ENCODE results near the gene HIF1A. TPM values are rescaled to one million over a fixed set of nuclear protein-coding genes. Genes with fewer than 3 reads are reported as not detected.
"Not testable (repeated sequence)": the region's sequence is repeated elsewhere in the genome, so short reads cannot be mapped to it uniquely, and the experiment has no call there.

HIF1A gene
- total and polyA plus RNA-seq, 2 donors from 2014 or later = 57.8 to 358 TPM

DNA sequence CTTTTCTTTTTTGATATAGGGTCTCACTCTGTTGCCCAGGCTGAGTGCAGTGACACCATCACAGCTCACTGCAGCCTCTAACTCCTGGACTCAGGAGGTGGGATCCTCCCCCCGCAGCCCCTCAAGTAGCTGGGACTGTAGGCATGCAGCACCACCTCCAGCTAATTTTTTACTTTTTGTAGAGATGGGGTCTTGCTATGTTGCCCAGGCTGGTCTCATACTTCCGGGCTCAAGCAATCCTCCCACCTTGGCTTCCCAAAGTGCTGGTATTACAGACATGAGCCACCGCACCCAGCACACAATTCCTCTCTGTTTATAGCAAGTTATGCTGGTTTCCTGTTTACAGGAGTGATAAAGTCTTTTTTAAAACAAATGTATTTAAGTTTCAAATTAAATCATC lies 39.5 kb upstream of the HIF1A start:
- Histone ChIP-seq H3K4me1 (ENCODE audit: control insufficient read depth in 2 of 3, insufficient read depth in 2 of 3, low read depth in 1 of 3, low read length in 3 of 3) (peaks cover 0 to 2% (median 0%) of the 10 kb centered on the region in 3 donors), H3K36me3 (ENCODE audit: control insufficient read depth in 2 of 3, insufficient read depth in 3 of 3, low read length in 3 of 3) (no peaks in the 10 kb centered on the region), H3K9ac (ENCODE audit: low read length in 3 of 3) (no peak overlapping the region), H3K9me3 (ENCODE audit: control insufficient read depth in 2 of 3, insufficient read depth in 1 of 3, low read length in 3 of 3) (no peaks in the 10 kb centered on the region), H3K27ac (ENCODE audit: low read depth in 2 of 2, low read length in 2 of 2) (no peak overlapping the region), H3K4me3 (ENCODE audit: low read length in 3 of 3) (no peak overlapping the region), H3K27me3 (ENCODE audit: control insufficient read depth, insufficient read depth, low read length) (no peaks in the 10 kb centered on the region)
- TF ChIP-seq, protein P1, sequence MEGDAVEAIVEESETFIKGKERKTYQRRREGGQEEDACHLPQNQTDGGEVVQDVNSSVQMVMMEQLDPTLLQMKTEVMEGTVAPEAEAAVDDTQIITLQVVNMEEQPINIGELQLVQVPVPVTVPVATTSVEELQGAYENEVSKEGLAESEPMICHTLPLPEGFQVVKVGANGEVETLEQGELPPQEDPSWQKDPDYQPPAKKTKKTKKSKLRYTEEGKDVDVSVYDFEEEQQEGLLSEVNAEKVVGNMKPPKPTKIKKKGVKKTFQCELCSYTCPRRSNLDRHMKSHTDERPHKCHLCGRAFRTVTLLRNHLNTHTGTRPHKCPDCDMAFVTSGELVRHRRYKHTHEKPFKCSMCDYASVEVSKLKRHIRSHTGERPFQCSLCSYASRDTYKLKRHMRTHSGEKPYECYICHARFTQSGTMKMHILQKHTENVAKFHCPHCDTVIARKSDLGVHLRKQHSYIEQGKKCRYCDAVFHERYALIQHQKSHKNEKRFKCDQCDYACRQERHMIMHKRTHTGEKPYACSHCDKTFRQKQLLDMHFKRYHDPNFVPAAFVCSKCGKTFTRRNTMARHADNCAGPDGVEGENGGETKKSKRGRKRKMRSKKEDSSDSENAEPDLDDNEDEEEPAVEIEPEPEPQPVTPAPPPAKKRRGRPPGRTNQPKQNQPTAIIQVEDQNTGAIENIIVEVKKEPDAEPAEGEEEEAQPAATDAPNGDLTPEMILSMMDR (IDR thresholded peaks at IDR 0.05; ENCODE audit: borderline replicate concordance, extremely low read depth, insufficient read depth) = no peak
- DNase-seq = no peak
- no peak for FAIRE-seq
- intact Hi-C loops (cut with DNase I) = no loop called here

DNA sequence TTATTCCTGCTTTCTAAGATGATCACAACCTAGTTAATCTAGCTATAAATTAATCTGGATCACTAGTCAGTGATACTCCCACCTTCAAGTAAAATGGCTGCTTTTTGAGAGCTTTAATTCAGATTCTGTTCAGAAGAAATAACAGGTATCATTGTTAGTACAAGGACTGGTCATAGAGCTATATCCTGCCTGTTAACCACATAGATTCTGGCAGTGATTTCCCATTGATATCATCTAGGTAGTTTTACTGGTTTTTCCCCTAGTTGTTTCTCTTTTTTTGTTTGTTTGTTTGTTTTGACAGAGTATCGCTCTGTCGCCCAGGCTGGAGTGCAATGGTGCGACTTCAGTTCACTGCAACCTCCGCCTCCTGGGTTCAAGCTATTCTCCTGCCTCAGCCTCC lies 39.0 kb upstream of the HIF1A start:
- Histone ChIP-seq H3K27me3 (ENCODE audit: control insufficient read depth, insufficient read depth, low read length) (no peaks in the 10 kb centered on the region), H3K4me1 (ENCODE audit: control insufficient read depth in 2 of 3, insufficient read depth in 2 of 3, low read depth in 1 of 3, low read length in 3 of 3) (peaks cover 0 to 2% (median 0%) of the 10 kb centered on the region in 3 donors), H3K4me3 (ENCODE audit: low read length in 3 of 3) (no peak overlapping the region), H3K9me3 (ENCODE audit: control insufficient read depth in 2 of 3, insufficient read depth in 1 of 3, low read length in 3 of 3) (no peaks in the 10 kb centered on the region), H3K9ac (ENCODE audit: low read length in 3 of 3) (no peak overlapping the region), H3K27ac (ENCODE audit: low read depth in 2 of 2, low read length in 2 of 2) (no peak overlapping the region), H3K36me3 (ENCODE audit: control insufficient read depth in 2 of 3, insufficient read depth in 3 of 3, low read length in 3 of 3) (no peaks in the 10 kb centered on the region)
- intact Hi-C loops (cut with DNase I) = no loop called here
- DNase-seq (no peak), FAIRE-seq (no peak)
- TF ChIP-seq, protein P1 (IDR thresholded peaks at IDR 0.05; ENCODE audit: borderline replicate concordance, extremely low read depth, insufficient read depth) = no peak

DNA sequence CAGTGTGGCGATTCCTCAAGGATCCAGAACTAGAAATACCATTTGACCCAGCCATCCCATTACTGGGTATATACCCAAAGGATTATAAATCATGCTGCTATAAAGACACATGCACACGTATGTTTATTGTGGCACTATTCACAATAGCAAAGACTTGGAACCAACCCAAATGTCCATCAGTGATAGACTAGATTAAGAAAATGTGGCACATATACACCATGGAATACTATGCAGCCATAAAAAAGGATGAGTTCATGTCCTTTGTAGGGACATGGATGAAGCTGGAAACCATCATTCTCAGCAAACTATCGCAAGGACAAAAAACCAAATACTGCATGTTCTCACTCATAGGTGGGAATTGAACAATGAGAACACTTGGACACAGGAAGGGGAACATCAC lies 37.2 kb upstream of the HIF1A start:
- H3K27me3 ChIP-seq (ENCODE audit: control insufficient read depth, insufficient read depth, low read length); H3K4me1 ChIP-seq (ENCODE audit: control insufficient read depth in 2 of 3, insufficient read depth in 2 of 3, low read depth in 1 of 3, low read length in 3 of 3); H3K27ac ChIP-seq (ENCODE audit: low read depth in 2 of 2, low read length in 2 of 2); H3K9ac ChIP-seq (ENCODE audit: low read length in 3 of 3); H3K9me3 ChIP-seq (ENCODE audit: control insufficient read depth in 2 of 3, insufficient read depth in 1 of 3, low read length in 3 of 3); intact Hi-C loops (cut with DNase I); FAIRE-seq; H3K36me3 ChIP-seq (ENCODE audit: control insufficient read depth in 2 of 3, insufficient read depth in 3 of 3, low read length in 3 of 3); H3K4me3 ChIP-seq (ENCODE audit: low read length in 3 of 3); DNase-seq: not testable (repeated sequence)

DNA sequence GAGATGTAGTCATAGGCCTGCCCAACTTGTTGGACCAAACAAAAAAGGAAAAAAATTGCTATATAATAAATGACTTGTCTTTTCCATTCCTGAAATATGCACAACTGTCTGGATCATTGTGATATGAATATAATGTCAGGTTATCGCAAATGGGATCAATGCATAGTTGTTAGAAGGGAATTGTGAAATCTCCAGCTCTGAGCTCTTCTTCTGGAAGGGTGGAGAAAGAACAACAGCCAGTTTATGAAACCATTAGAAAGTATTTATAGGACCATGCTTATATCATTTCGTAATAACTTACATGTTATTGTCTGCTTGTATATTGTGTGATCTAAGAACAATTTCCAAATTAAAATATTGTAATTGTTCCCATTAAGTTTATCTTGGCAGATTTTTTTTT lies 35.7 kb upstream of the HIF1A start:
- Histone ChIP-seq H3K9ac (ENCODE audit: low read length in 3 of 3) (no peak overlapping the region), H3K4me1 (ENCODE audit: control insufficient read depth in 2 of 3, insufficient read depth in 2 of 3, low read depth in 1 of 3, low read length in 3 of 3) (peaks cover 0 to 7% (median 6%) of the 10 kb centered on the region in 3 donors), H3K27me3 (ENCODE audit: control insufficient read depth, insufficient read depth, low read length) (no peaks in the 10 kb centered on the region), H3K4me3 (ENCODE audit: low read length in 3 of 3) (no peak overlapping the region), H3K27ac (ENCODE audit: low read depth in 2 of 2, low read length in 2 of 2) (no peak overlapping the region), H3K36me3 (ENCODE audit: control insufficient read depth in 2 of 3, insufficient read depth in 3 of 3, low read length in 3 of 3) (no peaks in the 10 kb centered on the region), H3K9me3 (ENCODE audit: control insufficient read depth in 2 of 3, insufficient read depth in 1 of 3, low read length in 3 of 3) (no peaks in the 10 kb centered on the region)
- FAIRE-seq (no peak), DNase-seq (no peak)
- TF ChIP-seq, protein P1 (IDR thresholded peaks at IDR 0.05; ENCODE audit: borderline replicate concordance, extremely low read depth, insufficient read depth) = no peak
- intact Hi-C loops (cut with DNase I) = no loop called here

Measured in kidney (tissue), 14 donors.